BLaER1 treated with 17β-estradiol and CSF1 and Interleukin-3, amounts not matched to agents 10 nM and 100 nM (cell line): ENCODE results near the gene FIBP.

ENCODE experiments used
- H3K27ac ChIP-seq, 11 experiments: shearing (Covaris generic); formaldehyde crosslinking; 2 replicates each; pipeline ENCODE4 v1.8.1; 2022
- H3K27me3 ChIP-seq, 11 experiments: shearing (Covaris generic); formaldehyde crosslinking; 2 replicates each; pipeline ENCODE4 v1.8.1; 2022
- H3K36me3 ChIP-seq, 11 experiments: shearing (Covaris generic); formaldehyde crosslinking; 2 replicates each; pipeline ENCODE4 v1.8.1; 2022
- H3K4me1 ChIP-seq, 10 experiments: shearing (Covaris generic); formaldehyde crosslinking; 2 replicates each; pipeline ENCODE4 v1.8.1; 2022
- H3K4me2 ChIP-seq, 11 experiments: shearing (Covaris generic); formaldehyde crosslinking; 2 replicates each; pipeline ENCODE4 v1.8.1; 2022
- H3K4me3 ChIP-seq, 10 experiments: shearing (Covaris generic); formaldehyde crosslinking; 2 replicates each; pipeline ENCODE4 v1.8.1; 2022
- H3K9ac ChIP-seq, 11 experiments: shearing (Covaris generic); formaldehyde crosslinking; 2 replicates each; pipeline ENCODE4 v1.8.1; 2022
- H3K9me3 ChIP-seq, 11 experiments: shearing (Covaris generic); formaldehyde crosslinking; replicated peaks in 1 of 11; 2 replicates each; pipeline ENCODE4 v1.8.1; 2022
- H4K20me1 ChIP-seq, 11 experiments: shearing (Covaris generic); formaldehyde crosslinking; 2 replicates each; pipeline ENCODE4 v1.8.1; 2022
- Cebpa-rat ChIP-seq, 11 experiments: shearing (Covaris generic); IDR thresholded peaks; 2 replicates each; pipeline ENCODE4 v1.8.1; 2022

The FIBP gene

DNA sequence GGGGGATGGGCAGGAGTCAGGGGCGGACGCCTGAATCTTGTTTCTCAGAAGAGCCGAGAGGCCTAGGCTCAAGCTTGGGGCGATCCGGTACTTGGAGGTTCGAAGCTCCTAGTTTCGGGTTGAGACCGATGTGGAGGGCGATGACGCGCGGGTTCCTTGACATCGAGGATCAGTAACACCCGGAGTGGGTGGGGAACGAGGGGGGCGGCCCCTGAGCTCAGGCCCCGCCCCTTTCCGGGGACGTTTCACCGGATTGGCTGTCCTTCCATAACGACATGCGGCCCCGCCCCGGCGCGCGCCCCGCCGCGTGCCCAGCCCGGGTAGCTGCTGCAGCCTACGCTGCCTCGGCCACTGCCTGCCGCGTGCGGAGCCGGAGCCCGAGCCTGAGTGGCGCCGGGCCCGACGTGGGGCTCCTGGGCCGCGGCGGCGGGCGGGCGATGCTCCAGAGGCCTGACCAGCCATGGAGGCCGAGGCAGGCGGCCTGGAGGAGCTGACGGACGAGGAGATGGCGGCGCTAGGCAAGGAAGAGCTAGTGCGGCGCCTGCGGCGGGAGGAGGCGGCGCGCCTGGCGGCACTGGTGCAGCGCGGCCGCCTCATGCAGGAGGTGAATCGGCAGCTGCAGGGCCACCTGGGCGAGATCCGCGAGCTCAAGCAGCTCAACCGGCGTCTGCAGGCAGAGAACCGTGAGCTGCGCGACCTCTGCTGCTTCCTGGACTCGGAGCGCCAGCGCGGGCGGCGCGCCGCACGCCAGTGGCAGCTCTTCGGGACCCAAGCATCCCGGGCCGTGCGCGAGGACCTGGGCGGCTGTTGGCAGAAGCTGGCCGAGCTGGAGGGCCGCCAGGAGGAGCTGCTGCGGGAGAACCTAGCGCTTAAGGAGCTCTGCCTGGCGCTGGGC is 2.3 kb upstream of the FIBP start, which contains the start of gene CCDC85B:
Gene CCDC85B, plus strand, starts transcription at position 350 of the 895 bp plus-strand sequence. Its CDS starts 111 bp downstream, at position 461.
- peaks cover 0 to 62% (median 31%) of the 10 kb centered on the region in 11 experiments; a peak in 18 of 22 replicates for H4K20me1 ChIP-seq
- TF ChIP-seq Cebpa-rat (IDR thresholded peaks at IDR 0.05) = no peak
- peak within 1 kb of the TSS; percentile 84 to 98 (median 89) for H3K9ac ChIP-seq
- H3K36me3 ChIP-seq = peaks cover 12 to 31% (median 18%) of the 10 kb centered on the region in 11 experiments; a peak in 20 of 22 replicates
- peak within 1 kb of the TSS; percentile 92 to 99 (median 95) for H3K4me2 ChIP-seq
- no peaks in the 10 kb centered on the region for H3K9me3 ChIP-seq
- no peaks in the 10 kb centered on the region for H3K27me3 ChIP-seq
- H3K4me1 ChIP-seq = peaks cover 72 to 81% (median 78%) of the 10 kb centered on the region in 10 experiments
- peak within 1 kb of the TSS; percentile 73 to 98 (median 87) for H3K4me3 ChIP-seq
- H3K27ac ChIP-seq = peak within 1 kb of the TSS; percentile 79 to 94 (median 88); a peak in 21 of 22 replicates

- H3K4me3 ChIP-seq = peak overlapping the region; percentile 61 to 98 (median 85)
- H3K36me3 ChIP-seq = peaks cover 34 to 52% (median 43%) of the 10 kb centered on the region in 11 experiments
- H3K9ac ChIP-seq = peak overlapping the region; percentile 69 to 98 (median 89)
- TF ChIP-seq Cebpa-rat (IDR thresholded peaks at IDR 0.05) = no peak
- no peaks in the 10 kb centered on the region for H3K27me3 ChIP-seq
- H4K20me1 ChIP-seq = peaks cover 0 to 70% (median 49%) of the 10 kb centered on the region in 11 experiments; a peak in 18 of 22 replicates
- peaks cover 59 to 73% (median 69%) of the 10 kb centered on the region in 10 experiments for H3K4me1 ChIP-seq
- H3K4me2 ChIP-seq = peak overlapping the region; percentile 94 to 98 (median 97)
- no peaks in the 10 kb centered on the region for H3K9me3 ChIP-seq
- peak overlapping the region; percentile 6 to 94 (median 87); a peak in 21 of 22 replicates for H3K27ac ChIP-seq
Measured at GRCh38 chr11:65887723-65888162, 528 bp downstream of the FIBP start.

DNA sequence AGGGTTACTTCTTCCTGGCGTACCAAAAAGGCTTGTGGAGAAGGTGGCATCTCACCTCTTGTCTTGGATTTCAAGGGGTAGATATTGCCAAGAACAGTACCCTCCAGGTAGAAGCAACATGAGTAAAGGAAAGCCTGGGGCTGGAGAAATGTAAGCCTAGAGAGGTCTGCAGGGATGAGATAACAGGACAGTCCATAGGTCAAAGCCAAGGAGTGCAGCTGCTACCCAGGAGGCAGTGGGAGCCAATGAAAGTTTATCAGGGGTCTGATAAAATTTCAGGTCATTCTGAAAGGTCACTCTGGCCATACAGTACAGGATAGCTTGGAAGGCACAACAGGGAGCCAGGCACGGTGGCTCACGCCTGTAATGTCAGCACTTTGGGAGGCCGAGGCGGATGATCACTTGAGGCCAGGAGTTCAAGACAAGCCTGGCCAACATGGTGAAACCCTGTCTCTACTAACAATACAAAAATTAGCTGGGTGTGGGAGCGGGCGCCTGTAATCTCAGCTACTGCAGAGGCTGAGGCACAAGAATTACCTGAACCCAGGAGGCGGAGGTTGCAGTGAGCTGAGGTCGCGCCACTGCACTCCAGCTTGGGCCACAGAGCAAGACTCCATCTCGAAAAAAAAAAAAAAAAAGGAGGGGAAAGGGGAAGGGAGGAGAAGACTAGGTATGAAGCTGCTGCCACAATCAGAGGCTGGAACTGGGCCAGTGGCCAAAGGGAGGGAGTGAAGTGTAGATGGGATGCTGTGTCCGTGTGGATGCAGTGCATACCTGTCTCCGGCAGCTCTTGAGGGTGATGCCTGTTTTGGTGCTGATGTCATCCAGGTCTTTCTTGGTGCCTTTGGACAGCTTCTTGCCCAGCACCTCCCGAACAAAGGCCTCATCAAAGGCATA is 1.2 kb downstream of the FIBP start:
- no peaks in the 10 kb centered on the region for H3K27me3 ChIP-seq
- H4K20me1 ChIP-seq = peaks cover 0 to 63% (median 42%) of the 10 kb centered on the region in 11 experiments; a peak in 17 of 22 replicates
- H3K4me3 ChIP-seq = peak overlapping the region; percentile 61 to 98 (median 85)
- H3K36me3 ChIP-seq = peaks cover 41 to 54% (median 49%) of the 10 kb centered on the region in 11 experiments
- peak overlapping the region; percentile 69 to 98 (median 89) for H3K9ac ChIP-seq
- H3K27ac ChIP-seq = peak overlapping the region in 9 of 11 experiments; percentile 79 to 94 (median 87); a peak in 16 of 22 replicates
- TF ChIP-seq Cebpa-rat (IDR thresholded peaks at IDR 0.05) = no peak
- peaks cover 57 to 72% (median 67%) of the 10 kb centered on the region in 10 experiments for H3K4me1 ChIP-seq
- H3K4me2 ChIP-seq = peak overlapping the region; percentile 94 to 98 (median 97)
- no peaks in the 10 kb centered on the region for H3K9me3 ChIP-seq

DNA sequence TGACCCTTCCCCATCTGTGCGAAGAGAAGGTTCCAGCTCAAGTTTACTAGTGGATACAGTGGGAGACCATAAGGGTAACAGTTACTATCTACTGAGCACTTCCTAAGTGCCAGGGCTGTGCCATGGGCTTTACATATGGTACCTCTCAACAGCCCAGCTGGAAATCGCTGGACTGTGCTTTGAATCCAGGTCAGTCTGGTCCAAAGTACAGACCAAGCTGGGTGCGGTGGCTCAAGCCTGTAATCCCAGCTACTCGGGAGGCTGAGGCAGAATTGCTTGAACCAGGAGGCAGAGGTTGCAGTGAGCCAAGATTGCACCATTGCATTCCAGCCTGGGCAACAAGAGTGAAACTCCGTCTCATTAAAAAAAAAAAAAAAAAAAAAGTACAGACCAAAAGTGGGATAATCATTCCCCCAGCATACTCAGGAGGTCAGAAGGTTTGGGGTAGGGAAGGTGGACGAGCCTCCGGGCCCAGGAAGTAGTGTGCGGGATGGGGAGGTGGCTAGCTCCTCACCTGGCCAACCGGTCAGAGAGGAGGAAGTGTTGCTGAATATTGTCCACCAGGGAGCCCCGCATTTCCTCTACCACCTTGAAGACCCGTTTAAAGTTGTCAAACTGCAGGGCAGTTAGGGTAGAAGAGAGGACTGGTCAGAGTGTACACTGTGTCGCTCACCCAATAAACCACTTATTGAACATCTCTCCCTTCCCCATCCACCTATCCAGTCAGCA is 2.3 kb downstream of the FIBP start:
- 0 out of 20 replicates have a peak overlapping the region, but pooled peaks of 1 of the 10 experiments have one; percentile 91 for H3K4me3 ChIP-seq

DNA sequence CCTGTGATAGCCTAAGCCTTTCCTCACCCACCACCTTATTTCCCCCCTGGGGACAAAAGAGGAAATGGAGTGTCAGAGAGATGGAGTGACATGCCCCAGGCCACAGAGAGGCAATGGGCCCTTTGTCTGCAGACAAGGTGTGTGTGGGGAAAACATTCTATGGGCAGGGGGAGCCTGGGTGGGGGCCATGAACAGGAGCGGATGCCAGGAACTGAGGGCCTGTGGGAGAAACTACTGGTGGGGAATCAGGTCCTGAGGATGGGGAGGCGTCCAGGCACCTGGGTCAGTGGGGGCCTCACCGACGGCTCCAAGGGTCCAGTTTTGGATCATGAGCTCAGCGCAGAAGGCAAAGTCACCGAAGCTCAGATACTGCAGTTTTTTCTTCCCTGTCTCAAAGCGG is 3.0 kb downstream of the FIBP start:
- H3K27me3 ChIP-seq = no peaks in the 10 kb centered on the region
- peaks cover 72 to 83% (median 81%) of the 10 kb centered on the region in 10 experiments for H3K4me1 ChIP-seq
- no peak overlapping the region; a peak in 1 of 22 replicates for H3K27ac ChIP-seq
- no peak overlapping the region for H3K4me3 ChIP-seq
- no peak for TF ChIP-seq Cebpa-rat (IDR thresholded peaks at IDR 0.05)
- no peaks in the 10 kb centered on the region for H3K9me3 ChIP-seq
- peaks cover 0 to 58% (median 28%) of the 10 kb centered on the region in 11 experiments; a peak in 16 of 22 replicates for H4K20me1 ChIP-seq
- H3K36me3 ChIP-seq = peaks cover 45 to 60% (median 50%) of the 10 kb centered on the region in 11 experiments
- peak overlapping the region in 9 of 11 experiments; percentile 12 to 97 (median 35); a peak in 14 of 22 replicates for H3K9ac ChIP-seq
- H3K4me2 ChIP-seq = peak overlapping the region; percentile 60 to 98 (median 95)

More for the DNA sequence above, 2.3 kb downstream of the FIBP start:
- H3K27ac ChIP-seq = no peak overlapping the region
- H3K9me3 ChIP-seq = no peaks in the 10 kb centered on the region
- H3K27me3 ChIP-seq = no peaks in the 10 kb centered on the region
- H3K9ac ChIP-seq = peak overlapping the region in 10 of 11 experiments; percentile 30 to 98 (median 90); a peak in 13 of 22 replicates
- H3K36me3 ChIP-seq = peaks cover 45 to 60% (median 50%) of the 10 kb centered on the region in 11 experiments
- TF ChIP-seq Cebpa-rat (IDR thresholded peaks at IDR 0.05) = no peak
- H4K20me1 ChIP-seq = peaks cover 0 to 61% (median 31%) of the 10 kb centered on the region in 11 experiments; a peak in 16 of 22 replicates
- peak overlapping the region; percentile 94 to 98 (median 97); a peak in 19 of 22 replicates for H3K4me2 ChIP-seq
- H3K4me1 ChIP-seq = peaks cover 65 to 77% (median 74%) of the 10 kb centered on the region in 10 experiments

DNA sequence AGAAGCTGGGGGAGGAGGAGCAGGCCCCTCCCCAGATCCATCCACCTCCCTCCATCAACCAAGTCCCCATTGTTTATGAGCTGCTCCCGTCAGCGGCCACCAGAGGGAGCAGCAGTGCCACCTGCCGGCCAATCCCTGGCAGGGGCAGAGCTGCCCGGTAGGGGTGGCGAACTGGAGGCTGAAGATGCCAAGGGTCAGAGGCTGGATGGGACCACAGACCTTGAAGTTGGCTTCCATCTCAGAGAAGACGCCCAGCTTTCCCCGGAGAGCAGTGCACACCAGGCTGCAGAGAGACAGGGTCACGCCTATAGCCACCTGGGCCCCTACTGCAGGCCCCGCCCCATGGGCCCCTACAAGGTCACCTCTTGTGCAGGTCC is 3.6 kb downstream of the FIBP start:
- Histone ChIP-seq H3K4me2 (peak overlapping the region; percentile 60 to 98 (median 95)), H4K20me1 (peaks cover 0 to 58% (median 28%) of the 10 kb centered on the region in 11 experiments; a peak in 16 of 22 replicates), H3K4me3 (no peak overlapping the region; a peak in 1 of 20 replicates), H3K9me3 (no peaks in the 10 kb centered on the region), H3K9ac (peak overlapping the region in 8 of 11 experiments; percentile 12 to 97 (median 34); a peak in 11 of 22 replicates), H3K27me3 (no peaks in the 10 kb centered on the region), H3K36me3 (peaks cover 45 to 60% (median 50%) of the 10 kb centered on the region in 11 experiments), H3K4me1 (peaks cover 72 to 83% (median 81%) of the 10 kb centered on the region in 10 experiments), H3K27ac (no peak overlapping the region; a peak in 1 of 22 replicates)
- no peak for TF ChIP-seq Cebpa-rat (IDR thresholded peaks at IDR 0.05)
